Activated T-helper 2 cell treated with anti-CD3 and anti-CD28 coated beads, Interferon-gamma antibody, Interleukin-2, Interleukin-4, amounts not matched to agents 10 μg/mL and 5 μg/mL and 100 μg/mL, durations not matched to agents 14 hours and 24 hours and 36 hours (primary cell): ENCODE data around the gene RNF183. TPM values are rescaled to one million over a fixed set of nuclear protein-coding genes. Genes with fewer than 3 reads are reported as not detected.
A peak's percentile ranks its signal among the peaks of the same experiment; 100 is the strongest.

ENCODE experiments used
- DNase-seq: peaks from one replicate; pipeline ENCODE4 v3.0.0; 2021; ENCODE audit warnings: low spot score
- H3K27ac Mint-ChIP-seq: one replicate; pipeline ENCODE4 v1.8.0; 2021; ENCODE audit warnings: mixed read lengths
- H3K27me3 Mint-ChIP-seq: one replicate; pipeline ENCODE4 v1.8.0; 2021; ENCODE audit warnings: low read depth, mixed read lengths
- H3K36me3 Mint-ChIP-seq: one replicate; pipeline ENCODE4 v1.8.0; 2021; ENCODE audit warnings: low read depth, mixed read lengths
- H3K4me1 Mint-ChIP-seq: one replicate; pipeline ENCODE4 v1.8.0; 2021; ENCODE audit warnings: low read depth, mixed read lengths
- H3K4me3 Mint-ChIP-seq: one replicate; pipeline ENCODE4 v1.8.0; 2021; ENCODE audit warnings: low read depth, mild to moderate bottlenecking, moderate library complexity, mixed read lengths
- H3K9me3 Mint-ChIP-seq: one replicate; pipeline ENCODE4 v1.8.0; 2021; ENCODE audit warnings: mixed read lengths
- intact Hi-C: fragments of 100-400 bp; cut with micrococcal nuclease; formaldehyde crosslinking; loops from one replicate; pipeline ENCODE4 v1.15.1; 2023
- total RNA-seq: library from RNA; stranded (reverse); gene quantifications from 2 replicates; pipeline ENCODE4 v1.2.3, GENCODE V29; 2022

Gene RNF183
- total RNA-seq, 1 donor from 2014 or later: 0.30 TPM

- Mint-ChIP-seq H3K4me3 (peak within 1 kb of the TSS; percentile 86), H3K9me3 (no peaks in the 10 kb centered on the region), H3K27ac (peak within 1 kb of the TSS; percentile 56), H3K27me3 (no peaks in the 10 kb centered on the region), H3K4me1 (peaks cover 37% of the 10 kb centered on the region), H3K36me3 (no peaks in the 10 kb centered on the region)
- intact Hi-C loops: loop anchor here (1.0 to 2.0 kb wide), 5 partner anchors 11 to 71 kb away; partner anchors contain the start of genes ALAD, C9orf43, CDC26 and HDHD3
- peak; percentile 75 for DNase-seq
These were observed 37.0 kb upstream of the RNF183 start, which contains the start of gene WDR31 for GRCh38 chr9:113340011-113340699. WDR31 (minus strand) TSS chr9:113340275; CDS start chr9:113332022, 8,253 bp downstream.

- Mint-ChIP-seq H3K27me3 (no peaks in the 10 kb centered on the region), H3K36me3 (no peaks in the 10 kb centered on the region), H3K9me3 (no peaks in the 10 kb centered on the region), H3K4me1 (peaks cover 26% of the 10 kb centered on the region), H3K4me3 (no peak overlapping the region), H3K27ac (no peak overlapping the region)
- intact Hi-C loops: no loop called here
- no peak for DNase-seq
These were observed 34.5 kb upstream of the RNF183 start for GRCh38 chr9:113337714-113338113.

- no peak for DNase-seq
- Mint-ChIP-seq H3K27ac (no peak overlapping the region), H3K9me3 (no peaks in the 10 kb centered on the region)
These were observed 28.6 kb upstream of the RNF183 start for GRCh38 chr9:113331780-113332179.

DNA sequence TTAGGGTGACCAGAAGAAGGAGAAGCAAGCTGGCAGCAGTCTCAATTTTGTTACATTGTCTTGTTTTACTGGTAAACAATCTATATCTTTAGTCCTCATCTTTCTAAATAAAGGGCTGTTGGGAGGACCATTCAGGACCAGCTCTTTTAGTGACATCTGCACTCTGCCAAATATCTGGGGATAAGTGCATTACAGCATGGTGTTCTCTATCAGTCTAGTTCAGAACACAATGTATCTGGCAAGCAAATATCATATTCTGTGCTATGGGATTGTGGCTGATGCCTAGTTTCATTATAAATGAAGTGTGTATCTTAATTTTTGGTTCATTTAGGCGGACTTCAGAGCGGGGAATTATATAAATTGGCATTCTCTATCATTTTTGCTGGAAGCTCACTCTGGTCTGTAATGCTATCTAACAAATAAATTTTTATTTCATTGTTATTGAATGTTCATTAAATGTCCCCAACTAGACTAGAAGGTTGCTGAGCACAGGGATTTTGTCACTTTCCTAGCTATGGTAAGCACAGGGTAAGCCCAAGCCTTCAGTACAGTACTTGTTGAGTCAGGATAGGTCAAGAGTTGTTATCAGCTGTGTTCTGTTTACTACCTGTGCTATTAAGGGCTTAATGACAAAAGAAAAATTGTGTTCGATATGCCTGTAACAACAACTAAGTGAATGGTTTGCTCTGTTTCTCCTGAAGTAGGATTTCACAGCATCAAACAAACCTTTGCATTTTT, 25.0 kb upstream of the RNF183 start:
- no peak overlapping the region for H3K4me3 Mint-ChIP-seq

More at GRCh38 chr9:113331780-113332179, 28.6 kb upstream of the RNF183 start:
- intact Hi-C loops: no loop called here
- peaks cover 3% of the 10 kb centered on the region for H3K4me1 Mint-ChIP-seq
- no peaks in the 10 kb centered on the region for H3K36me3 Mint-ChIP-seq
- H3K4me3 Mint-ChIP-seq: no peak overlapping the region
- H3K27me3 Mint-ChIP-seq: no peaks in the 10 kb centered on the region

GRCh38 chr9:113326230-113326629, 23.1 kb upstream of the RNF183 start:
- intact Hi-C loops: no loop called here
- H3K4me1 Mint-ChIP-seq: no peaks in the 10 kb centered on the region
- no peak overlapping the region for H3K27ac Mint-ChIP-seq
- no peaks in the 10 kb centered on the region for H3K9me3 Mint-ChIP-seq
- H3K27me3 Mint-ChIP-seq: no peaks in the 10 kb centered on the region
- DNase-seq: no peak
- H3K36me3 Mint-ChIP-seq: no peaks in the 10 kb centered on the region
- H3K4me3 Mint-ChIP-seq: no peak overlapping the region

More for the DNA sequence above, 25.0 kb upstream of the RNF183 start:
- intact Hi-C loops: no loop called here
- H3K27me3 Mint-ChIP-seq: no peaks in the 10 kb centered on the region
- H3K27ac Mint-ChIP-seq: no peak overlapping the region
- H3K9me3 Mint-ChIP-seq: no peaks in the 10 kb centered on the region
- DNase-seq: no peak
- H3K4me1 Mint-ChIP-seq: no peaks in the 10 kb centered on the region
- no peaks in the 10 kb centered on the region for H3K36me3 Mint-ChIP-seq

DNA sequence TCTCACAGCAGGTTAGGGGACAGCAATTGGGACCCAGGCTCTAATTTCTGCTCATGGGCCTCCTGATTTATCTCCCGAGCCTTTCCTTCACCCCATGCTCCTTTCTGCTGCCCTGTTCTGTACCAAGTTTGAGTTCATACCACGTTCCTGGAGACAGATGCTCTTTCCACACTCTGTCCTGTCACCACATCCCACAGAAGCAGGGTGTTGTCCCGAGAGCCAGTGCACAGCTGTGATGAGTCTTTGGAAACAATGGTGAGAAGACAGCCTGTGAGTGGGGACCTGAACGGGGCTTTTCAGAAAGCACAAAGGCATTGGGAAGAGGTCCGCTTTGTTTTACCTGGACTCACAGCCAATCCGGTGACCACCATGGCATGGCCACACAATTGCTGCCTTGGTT, 19.5 kb upstream of the RNF183 start:
- intact Hi-C loops: no loop called here
- Mint-ChIP-seq H3K4me3 (no peak overlapping the region), H3K36me3 (no peaks in the 10 kb centered on the region), H3K4me1 (no peaks in the 10 kb centered on the region), H3K27me3 (no peaks in the 10 kb centered on the region), H3K27ac (no peak overlapping the region), H3K9me3 (no peaks in the 10 kb centered on the region)
- no peak for DNase-seq

DNA sequence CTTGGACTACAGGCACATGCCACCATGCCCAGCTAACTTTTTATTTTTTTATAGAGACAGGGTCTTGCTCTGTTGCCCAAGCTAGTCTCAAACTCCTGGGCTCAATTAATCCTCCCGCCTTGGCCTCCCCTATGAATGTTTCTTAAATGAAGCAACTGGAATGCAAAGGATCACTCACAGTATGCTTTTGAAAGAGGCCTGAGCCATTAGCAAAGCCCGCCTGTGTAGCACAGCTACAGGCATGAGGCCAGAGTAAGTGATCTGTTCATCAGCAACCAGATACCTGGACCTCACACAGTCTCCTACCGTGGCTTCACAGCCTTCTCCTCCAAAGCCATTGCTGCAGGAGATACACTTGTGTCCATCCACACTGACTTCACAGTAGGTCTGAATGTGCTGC, 16.9 kb upstream of the RNF183 start:
- intact Hi-C loops: no loop called here
- H3K4me3 Mint-ChIP-seq: no peak overlapping the region
- no peaks in the 10 kb centered on the region for H3K9me3 Mint-ChIP-seq
- no peaks in the 10 kb centered on the region for H3K4me1 Mint-ChIP-seq
- no peak for DNase-seq
- H3K36me3 Mint-ChIP-seq: no peaks in the 10 kb centered on the region
- no peak overlapping the region for H3K27ac Mint-ChIP-seq
- H3K27me3 Mint-ChIP-seq: no peaks in the 10 kb centered on the region

GRCh38 chr9:113319054-113319453, 15.9 kb upstream of the RNF183 start:
- Mint-ChIP-seq H3K36me3 (no peaks in the 10 kb centered on the region), H3K4me3 (no peak overlapping the region), H3K27ac (no peak overlapping the region), H3K27me3 (no peaks in the 10 kb centered on the region), H3K9me3 (no peaks in the 10 kb centered on the region), H3K4me1 (no peaks in the 10 kb centered on the region)
- no peak for DNase-seq
- intact Hi-C loops: no loop called here

DNA sequence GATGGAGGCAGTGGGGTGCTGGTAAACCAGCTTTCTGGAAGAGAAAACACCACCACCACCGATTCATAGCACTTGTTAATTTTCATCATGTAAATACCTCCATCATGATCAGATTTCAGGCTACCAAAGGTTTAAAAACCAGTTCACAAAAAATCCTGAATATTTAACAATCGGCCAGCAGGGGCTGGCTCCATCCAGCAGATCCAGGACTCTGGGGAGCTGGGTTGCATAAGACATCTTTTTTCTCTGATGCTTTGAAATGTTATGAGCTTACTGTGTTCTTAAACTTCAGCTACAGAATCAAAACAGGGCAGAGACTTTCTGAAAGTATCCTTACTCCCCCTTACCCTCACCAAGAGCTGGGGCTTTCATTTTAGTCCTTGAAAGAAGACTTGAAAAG, 14.6 kb upstream of the RNF183 start:
- no peaks in the 10 kb centered on the region for H3K9me3 Mint-ChIP-seq
- no peaks in the 10 kb centered on the region for H3K4me1 Mint-ChIP-seq
- H3K27me3 Mint-ChIP-seq: no peaks in the 10 kb centered on the region
- H3K4me3 Mint-ChIP-seq: no peak overlapping the region
- H3K27ac Mint-ChIP-seq: no peak overlapping the region
- intact Hi-C loops: no loop called here
- H3K36me3 Mint-ChIP-seq: no peaks in the 10 kb centered on the region
- DNase-seq: no peak

DNA sequence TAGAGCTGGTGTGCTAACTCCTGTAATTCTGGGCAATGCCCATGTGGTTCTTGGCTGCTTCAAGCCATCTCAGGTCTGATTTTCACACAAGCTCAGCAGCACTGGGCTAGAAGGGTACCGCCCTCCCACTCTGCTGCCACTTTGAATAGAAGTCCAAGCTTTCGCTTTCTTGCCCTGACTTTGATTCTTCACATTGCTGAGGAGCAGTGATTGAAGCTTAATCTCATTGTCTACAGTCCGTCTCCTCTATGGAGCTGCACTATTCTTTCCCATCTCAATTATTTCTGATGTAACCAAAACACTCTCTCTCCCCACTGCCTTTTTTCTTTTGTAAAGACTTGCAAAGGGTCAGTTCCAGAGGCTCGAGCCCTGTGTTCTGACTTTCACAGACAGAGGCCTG, 12.9 kb upstream of the RNF183 start:
- H3K27ac Mint-ChIP-seq: no peak overlapping the region
- intact Hi-C loops: no loop called here
- no peak overlapping the region for H3K4me3 Mint-ChIP-seq
- peaks cover 1% of the 10 kb centered on the region for H3K4me1 Mint-ChIP-seq
- no peaks in the 10 kb centered on the region for H3K9me3 Mint-ChIP-seq
- H3K36me3 Mint-ChIP-seq: no peaks in the 10 kb centered on the region
- no peak for DNase-seq
- H3K27me3 Mint-ChIP-seq: no peaks in the 10 kb centered on the region

DNA sequence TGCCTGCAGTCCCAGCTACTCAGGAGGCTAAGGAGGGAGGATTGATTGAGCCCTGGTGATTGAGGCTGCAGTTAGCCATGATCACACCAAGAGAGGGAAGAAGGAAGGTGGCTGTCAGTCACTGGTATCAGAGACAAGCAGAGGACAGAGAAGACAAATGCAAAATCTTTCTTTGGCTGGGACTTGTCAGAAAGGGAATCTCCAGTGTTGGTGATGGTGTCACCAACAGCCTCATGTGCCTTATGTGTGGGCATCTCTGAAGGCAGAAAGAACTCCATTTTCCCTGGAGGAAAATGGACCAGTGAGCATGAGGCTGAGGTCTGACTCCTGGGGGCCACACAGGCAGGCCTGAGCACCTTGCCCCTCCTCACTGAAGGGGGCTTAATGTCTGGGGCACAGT, 12.1 kb upstream of the RNF183 start:
- H3K36me3 Mint-ChIP-seq: no peaks in the 10 kb centered on the region
- H3K9me3 Mint-ChIP-seq: no peaks in the 10 kb centered on the region

GRCh38 chr9:113313261-113313660, 10.1 kb upstream of the RNF183 start:
- H3K9me3 Mint-ChIP-seq: no peaks in the 10 kb centered on the region
- intact Hi-C loops: no loop called here
- H3K4me3 Mint-ChIP-seq: no peak overlapping the region
- H3K27ac Mint-ChIP-seq: no peak overlapping the region
- H3K36me3 Mint-ChIP-seq: no peaks in the 10 kb centered on the region
- peaks cover 12% of the 10 kb centered on the region for H3K4me1 Mint-ChIP-seq
- H3K27me3 Mint-ChIP-seq: no peaks in the 10 kb centered on the region
- DNase-seq: no peak

More for the DNA sequence above, 12.1 kb upstream of the RNF183 start:
- intact Hi-C loops: no loop called here
- H3K27ac Mint-ChIP-seq: no peak overlapping the region
- H3K4me1 Mint-ChIP-seq: peaks cover 9% of the 10 kb centered on the region
- no peak for DNase-seq
- no peak overlapping the region for H3K4me3 Mint-ChIP-seq
- no peaks in the 10 kb centered on the region for H3K27me3 Mint-ChIP-seq

DNA sequence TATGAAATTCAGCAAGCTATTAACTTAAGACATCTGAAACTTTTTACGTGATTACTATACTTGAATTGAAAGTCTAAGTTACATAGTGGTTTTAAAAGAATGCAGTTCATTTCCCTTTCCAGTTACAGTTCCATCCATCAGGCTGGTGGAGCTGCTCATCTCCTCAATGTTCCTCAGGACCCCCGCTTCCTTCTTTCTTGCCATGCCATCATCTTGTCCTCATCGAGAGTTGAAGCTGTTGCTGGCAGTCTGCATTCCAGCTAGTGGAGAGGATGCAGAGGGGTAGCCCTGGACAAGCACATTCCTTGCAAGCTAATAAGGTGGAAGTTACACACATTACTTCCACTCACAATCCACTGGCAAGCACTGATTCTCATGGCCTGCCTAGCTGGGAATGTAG, 8.8 kb upstream of the RNF183 start:
- no peak overlapping the region for H3K27ac Mint-ChIP-seq

More for the DNA sequence above, 8.8 kb upstream of the RNF183 start:
- intact Hi-C loops: no loop called here
- Mint-ChIP-seq H3K27me3 (peaks cover 3% of the 10 kb centered on the region), H3K9me3 (no peaks in the 10 kb centered on the region), H3K4me1 (peaks cover 12% of the 10 kb centered on the region), H3K36me3 (no peaks in the 10 kb centered on the region), H3K4me3 (no peak overlapping the region)
- DNase-seq: no peak
